BJ (cell line): Measurements from ENCODE around the gene FGF9. TPM values are rescaled to one million over a fixed set of nuclear protein-coding genes. Genes with fewer than 3 reads are reported as not detected.

Experiments
- CTCF ChIA-PET: fragments of 350-600 bp; formaldehyde crosslinking; extraction: SDS; loops from one replicate; lab custom pipeline; 2021; ENCODE audit warnings: antibody characterized with exemption, inconsistent platforms; lab: Yijun Ruan, JAX
- POLR2A ChIA-PET: fragments of 300-600 bp; sonication (Branson Sonifier 250); formaldehyde crosslinking; extraction: SDS; loops from one replicate; lab custom pipeline; 2021; ENCODE audit warnings: antibody characterized with exemption; lab: Charles Lee
- DNase-seq: peaks from one replicate; pipeline ENCODE4 v3.0.0-alpha.2; 2011; ENCODE audit warnings: low read depth
- H3K27me3 ChIP-seq: 2 replicates; pipeline ENCODE4 v1.6.0; 2011; ENCODE audit warnings: low read length; ENCODE audit not compliant: control insufficient read depth, insufficient read depth
- H3K36me3 ChIP-seq: 2 replicates; pipeline ENCODE4 v1.5.1; 2011; ENCODE audit warnings: low read length; ENCODE audit not compliant: control insufficient read depth, insufficient read depth
- H3K4me3 ChIP-seq: 2 replicates; pipeline ENCODE4 v1.5.1; 2011; ENCODE audit warnings: low read depth, mild to moderate bottlenecking, control low read depth, low read length
- CTCF ChIP-seq: IDR thresholded peaks from 2 replicates; pipeline ENCODE4 v1.5.1; 2011; ENCODE audit warnings: low read depth, mild to moderate bottlenecking, control low read depth, inconsistent platforms, low read length, moderate library complexity; ENCODE audit not compliant: insufficient read depth
- polyA plus RNA-seq: library from polyadenylated mRNA; depleted of rRNA; stranded (reverse); fragments of >200 nt; gene quantifications from 2 replicates; pipeline ENCODE4 v1.2.3, GENCODE V29; 2011

Gene FGF9
- polyA plus RNA-seq, 1 experiment = not detected

GRCh38 chr13:21695546-21695945, 24.7 kb downstream of the FGF9 start:
- TF ChIP-seq CTCF = no peak
- no peaks in the 10 kb centered on the region for H3K27me3 ChIP-seq
- DNase-seq = no peak
- CTCF ChIA-PET = no interaction called here
- POLR2A ChIA-PET = no interaction called here
- no peak overlapping the region for H3K4me3 ChIP-seq
- H3K36me3 ChIP-seq = no peaks in the 10 kb centered on the region

GRCh38 chr13:21696865-21697448, 26.1 kb downstream of the FGF9 start:
- Histone ChIP-seq H3K27me3 (no peaks in the 10 kb centered on the region), H3K36me3 (no peaks in the 10 kb centered on the region), H3K4me3 (no peak overlapping the region)
- DNase-seq = no peak
- ChIA-PET CTCF (interaction anchor here (1.0 kb wide), 1 partner anchor 13 kb away, joined by 3 read pairs; no protein-coding TSS in a partner anchor), POLR2A (no interaction called here)
- no peak for TF ChIP-seq CTCF

GRCh38 chr13:21698817-21699679, 28.2 kb downstream of the FGF9 start:
- Histone ChIP-seq H3K27me3 (no peaks in the 10 kb centered on the region), H3K36me3 (no peaks in the 10 kb centered on the region), H3K4me3 (no peak overlapping the region)
- TF ChIP-seq CTCF = no peak
- POLR2A ChIA-PET = no interaction called here
- no peak for DNase-seq
- CTCF ChIA-PET = interaction anchor here (0.8 kb wide), 1 partner anchor 16 kb away, joined by 3 read pairs; no protein-coding TSS in a partner anchor

GRCh38 chr13:21701460-21701859, 30.6 kb downstream of the FGF9 start:
- ChIA-PET CTCF (no interaction called here), POLR2A (no interaction called here)
- Histone ChIP-seq H3K4me3 (no peak overlapping the region), H3K36me3 (no peaks in the 10 kb centered on the region), H3K27me3 (no peaks in the 10 kb centered on the region)
- no peak for TF ChIP-seq CTCF
- DNase-seq = no peak

GRCh38 chr13:21703846-21704245, 33.0 kb downstream of the FGF9 start:
- DNase-seq = no peak
- TF ChIP-seq CTCF = no peak
- POLR2A ChIA-PET = no interaction called here
- Histone ChIP-seq H3K4me3 (no peak overlapping the region), H3K36me3 (no peaks in the 10 kb centered on the region), H3K27me3 (no peaks in the 10 kb centered on the region)
- CTCF ChIA-PET = no interaction called here
